HG03439 (cell line): Measurements from ENCODE around the gene ACADS.

Experiments
- ATAC-seq: cut with Tn5 transposase; IDR thresholded peaks from one replicate; pipeline ENCODE4 v1.9.1; 2021; ENCODE audit warnings: mild to moderate bottlenecking, moderate library complexity; ENCODE audit not compliant: unreplicated experiment

ACADS gene

GRCh38 chr12:120754792-120755191 lies 29.2 kb downstream of the ACADS start:
- ATAC-seq = no peak

GRCh38 chr12:120755269-120755668 lies 29.6 kb downstream of the ACADS start:
- ATAC-seq = no peak

DNA sequence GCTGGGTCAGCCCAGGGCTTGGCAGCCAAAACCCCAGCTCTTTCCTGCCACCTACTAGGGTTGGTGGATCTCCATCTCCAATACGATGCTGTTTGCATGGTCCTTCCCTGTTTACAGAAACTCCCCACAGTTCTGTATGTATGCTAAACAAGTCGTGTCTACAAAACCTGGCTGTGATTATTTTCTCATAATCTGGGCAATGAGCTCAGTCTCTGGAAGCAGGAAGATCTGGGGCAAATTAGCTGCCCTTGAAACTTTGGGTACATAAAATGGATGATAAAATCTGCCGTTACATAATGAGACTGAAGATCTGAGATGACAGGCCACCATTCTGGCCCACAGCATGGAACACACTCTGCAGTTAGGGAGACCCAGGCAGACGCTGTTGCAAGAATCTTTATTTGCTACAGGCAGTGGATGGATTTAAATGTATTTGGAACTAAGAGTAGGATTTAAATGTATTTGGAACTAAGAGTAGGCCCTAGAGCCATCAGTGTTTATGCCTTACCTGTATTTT lies 31.7 kb downstream of the ACADS start:
- ATAC-seq = no peak

- ATAC-seq = no peak
Observed at GRCh38 chr12:120757949-120758348, 32.3 kb downstream of the ACADS start.

- ATAC-seq = no peak
Observed at GRCh38 chr12:120758798-120759590, 33.4 kb downstream of the ACADS start.

- ATAC-seq = no peak
Observed at GRCh38 chr12:120759591-120760348, 34.1 kb downstream of the ACADS start.

- no peak for ATAC-seq
Observed at GRCh38 chr12:120760349-120761254, 35.0 kb downstream of the ACADS start.

GRCh38 chr12:120761519-120761934 lies 35.9 kb downstream of the ACADS start:
- no peak for ATAC-seq

DNA sequence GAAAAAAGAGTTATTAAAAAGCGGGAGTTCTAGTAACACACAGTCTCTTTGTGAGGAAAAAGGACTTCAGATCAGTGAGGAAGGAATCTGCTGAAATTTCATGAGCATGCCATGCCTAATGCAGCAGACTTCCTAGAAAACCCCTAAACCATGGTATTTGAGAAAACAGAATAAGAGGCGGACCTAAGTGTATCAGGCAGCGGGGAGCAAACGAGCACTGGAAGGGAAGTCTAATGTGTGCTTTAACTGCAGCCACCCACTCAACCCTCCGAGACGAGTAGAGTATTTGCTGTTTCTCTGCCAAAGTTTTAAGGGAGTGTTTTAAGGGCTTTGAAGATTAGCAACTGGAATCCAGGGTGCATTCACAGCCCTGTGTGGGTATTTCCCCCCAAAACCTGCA lies 36.5 kb downstream of the ACADS start:
- no peak for ATAC-seq

DNA sequence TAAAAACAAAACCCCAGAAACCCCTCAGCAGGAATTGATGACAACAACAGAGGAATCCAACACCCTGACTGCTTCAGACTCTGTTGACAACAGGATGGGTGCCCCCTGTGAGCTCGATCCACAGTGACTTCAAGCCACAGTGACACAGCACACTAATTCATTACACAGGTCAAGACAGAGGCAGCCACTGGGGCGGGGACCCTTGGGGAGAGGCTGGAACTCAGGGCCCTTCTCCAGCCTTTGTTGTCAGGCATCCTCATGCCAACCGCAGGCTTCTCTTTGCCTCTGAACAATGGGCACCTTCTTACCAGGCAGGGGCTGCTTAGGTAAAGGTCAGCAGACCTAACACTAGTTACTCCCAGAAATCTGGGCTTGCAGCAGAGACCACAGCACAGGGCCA lies 37.6 kb downstream of the ACADS start:
- ATAC-seq = no peak

- ATAC-seq = no peak
Observed at GRCh38 chr12:120764816-120765215, 39.2 kb downstream of the ACADS start.

DNA sequence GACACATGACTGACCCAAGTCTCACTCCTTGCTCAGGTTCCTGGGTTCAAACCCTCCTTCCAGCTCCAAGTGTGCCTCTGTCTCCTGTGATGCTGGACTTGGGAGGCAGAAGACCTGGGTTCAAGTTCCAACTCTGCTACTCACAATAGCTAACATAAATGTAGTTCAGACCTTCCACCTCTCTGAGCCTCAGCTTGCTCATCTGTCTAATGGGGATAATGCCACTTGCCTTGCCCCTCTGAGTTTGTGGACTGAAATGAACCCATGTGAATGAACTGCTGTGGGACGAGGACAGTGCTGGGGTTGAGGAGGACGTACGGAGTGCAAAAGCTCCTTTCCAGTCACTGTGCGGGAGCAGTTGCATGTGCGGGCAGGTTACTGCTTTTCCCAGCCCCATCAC lies 40.9 kb downstream of the ACADS start:
- ATAC-seq = no peak

DNA sequence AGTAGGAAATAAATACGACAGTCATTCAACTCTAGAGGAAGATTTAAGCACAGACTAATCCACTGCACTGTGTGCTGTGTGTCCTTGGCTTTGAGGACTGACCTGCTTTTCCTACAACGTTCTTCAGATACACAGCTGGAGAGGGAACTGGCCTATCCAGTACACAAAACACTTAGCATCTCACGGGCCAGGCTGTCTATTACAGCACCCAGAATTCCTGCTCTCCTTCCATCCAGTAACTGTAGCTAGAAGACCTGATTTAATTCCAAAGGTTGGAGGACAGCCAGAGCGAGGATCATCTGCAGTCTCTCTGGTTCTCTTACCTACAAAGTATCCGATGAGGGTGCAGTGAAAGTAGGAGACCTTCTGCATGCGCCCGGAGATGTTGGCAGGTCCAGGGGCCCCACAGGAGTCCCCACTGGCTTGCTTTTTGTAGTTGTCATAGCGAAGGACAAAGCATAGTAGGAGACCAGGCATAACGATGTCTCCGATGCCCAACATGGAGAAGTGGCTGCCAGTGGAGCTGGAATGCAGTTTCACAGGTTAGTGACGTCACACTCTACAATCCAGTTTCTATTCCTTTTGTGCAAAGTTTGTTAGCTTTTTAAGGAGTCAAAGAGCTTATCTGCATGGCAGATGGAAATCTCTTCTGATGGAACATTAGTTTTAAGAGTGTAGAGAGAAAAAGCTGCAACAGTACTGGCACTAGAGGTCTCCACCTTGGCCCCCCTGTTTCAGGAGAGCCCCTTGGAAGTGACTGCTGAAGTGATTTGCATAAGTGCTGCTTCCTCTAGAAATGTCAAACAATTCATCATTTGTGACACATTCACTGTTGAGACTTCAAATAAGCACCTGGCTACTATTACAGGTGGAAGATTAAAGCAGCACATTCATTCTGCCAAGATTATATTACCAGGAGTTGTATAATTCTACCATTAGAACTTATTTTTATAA lies 41.7 kb downstream of the ACADS start:
- no peak for ATAC-seq

DNA sequence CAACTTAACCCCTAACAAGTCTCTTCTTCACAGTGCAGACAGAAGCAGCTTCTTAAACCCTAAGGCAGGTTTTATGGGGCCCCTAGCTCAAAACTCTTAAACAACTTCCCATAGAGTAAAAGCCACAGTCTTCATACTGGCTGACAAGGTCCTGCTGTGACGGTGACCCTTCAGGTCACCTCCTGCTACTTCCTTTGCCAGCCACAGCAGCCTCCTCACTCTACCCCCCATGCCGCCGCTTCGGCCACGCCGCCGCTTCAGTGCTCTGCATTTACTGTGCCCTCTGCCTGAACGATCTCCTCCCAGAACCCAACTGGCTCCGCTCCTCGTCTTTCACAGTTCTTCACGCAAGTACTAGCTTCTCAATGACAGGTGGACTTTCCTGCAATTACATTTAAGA lies 45.5 kb downstream of the ACADS start:
- ATAC-seq = no peak

DNA sequence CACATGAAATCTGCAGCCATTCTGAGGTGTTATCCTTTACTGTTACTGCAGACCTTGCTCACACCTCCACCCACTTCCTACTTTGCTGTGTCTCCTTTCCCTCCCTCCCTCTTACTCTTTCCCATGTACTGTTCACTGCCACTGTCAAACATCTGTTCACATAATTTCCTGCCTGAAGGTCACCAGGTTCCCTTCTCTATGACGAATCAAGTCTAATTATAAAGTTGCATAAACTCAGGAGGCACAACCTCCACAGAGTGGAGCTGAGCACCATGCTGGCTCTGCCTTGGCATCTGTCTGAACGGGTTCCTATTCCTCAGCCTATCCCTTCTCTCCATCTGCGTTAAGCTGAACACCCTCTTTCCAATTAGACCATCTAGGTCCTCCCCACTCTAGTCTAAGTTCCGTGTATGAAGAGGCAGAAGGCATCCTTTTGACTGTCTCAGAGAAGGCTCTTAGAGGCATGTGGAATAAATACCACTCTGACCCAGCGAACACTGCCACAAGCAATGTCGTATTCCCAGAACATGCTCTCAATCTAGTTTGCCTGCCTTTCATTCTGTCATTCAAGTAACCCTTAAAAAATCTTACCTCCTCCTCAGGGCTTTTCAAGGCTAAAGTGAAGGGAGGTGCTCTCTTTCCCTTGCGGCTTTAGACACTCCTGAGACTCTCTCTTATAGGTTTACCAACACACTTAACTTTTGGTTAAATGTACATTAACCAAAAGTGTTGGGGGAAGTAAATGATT lies 48.7 kb downstream of the ACADS start:
- ATAC-seq = no peak

DNA sequence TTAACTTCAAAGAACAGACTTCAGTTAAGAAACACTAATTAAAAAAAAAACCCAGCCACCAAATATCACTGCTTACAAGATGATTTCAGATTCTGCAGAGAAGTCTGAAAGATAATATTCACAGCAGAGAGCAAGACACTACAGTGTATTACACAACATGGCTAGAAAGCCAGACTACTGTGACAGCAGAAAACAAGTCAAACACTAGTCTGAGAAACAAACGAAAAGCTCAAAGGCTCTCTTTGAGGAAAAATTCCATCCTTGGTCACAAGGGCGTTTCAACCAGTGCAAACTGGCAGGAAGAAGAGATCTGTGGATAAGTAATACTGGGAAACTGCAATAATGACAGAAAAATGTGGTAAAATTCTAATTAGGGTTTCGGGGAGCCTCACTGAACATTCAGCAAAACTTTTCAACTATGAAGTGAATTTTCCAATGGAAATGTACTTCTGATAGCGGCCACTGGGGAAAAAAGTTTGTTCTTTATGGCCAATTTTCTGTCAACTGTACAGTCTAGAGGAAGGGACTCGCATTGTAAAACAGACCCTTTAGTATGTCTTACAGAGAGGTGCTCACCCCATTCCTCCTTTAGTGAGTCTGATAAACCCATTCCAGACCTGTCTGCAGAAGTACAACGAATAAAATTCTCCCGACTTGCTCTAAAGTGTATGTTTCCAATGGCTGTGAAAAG lies 50.4 kb downstream of the ACADS start:
- no peak for ATAC-seq

DNA sequence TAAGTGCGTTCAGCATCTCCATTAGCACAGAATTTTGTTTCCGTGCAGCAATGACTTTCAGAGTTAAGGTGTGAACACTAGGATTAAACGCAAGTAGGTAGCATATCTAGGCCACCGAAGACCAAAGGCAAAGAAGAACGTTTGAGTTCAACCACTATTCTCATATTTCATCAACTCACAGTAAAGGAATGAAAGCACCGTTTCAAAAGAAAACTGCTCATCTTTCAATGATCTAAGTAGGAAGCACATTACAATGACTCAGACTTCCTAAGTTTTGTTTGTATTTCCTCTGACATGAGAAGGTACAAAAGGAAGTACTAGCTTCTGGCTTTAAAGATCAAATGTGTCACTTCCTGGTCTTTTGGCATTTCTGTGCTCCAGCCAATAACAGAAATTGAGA lies 57.6 kb downstream of the ACADS start:
- no peak for ATAC-seq

GRCh38 chr12:120784804-120785203 lies 59.2 kb downstream of the ACADS start:
- ATAC-seq = no peak

- ATAC-seq = no peak
Observed at GRCh38 chr12:120787889-120788288, 62.3 kb downstream of the ACADS start.
